Keratinocyte (primary cell): Measurements from ENCODE around the gene EIF1AY. TPM values are rescaled to one million over a fixed set of nuclear protein-coding genes. Genes with fewer than 3 reads are reported as not detected.

Experiments
- DNase-seq: peaks from one replicate; pipeline ENCODE4 v3.0.0-alpha.2; 2011; ENCODE audit warnings: low read depth, missing footprints, low spot score
- FAIRE-seq: peaks from 2 replicates; lab custom pipeline; 2011; peaks lifted over from hg19 to GRCh38; lab: Jason Lieb, UNC
- H2AFZ ChIP-seq: 2 replicates; pipeline ENCODE4 v1.6.0; 2012; ENCODE audit warnings: low read length, control low read depth, inconsistent platforms; ENCODE audit not compliant: control insufficient read depth
- H3K27ac ChIP-seq: 2 replicates; pipeline ENCODE4 v1.5.1; 2011; ENCODE audit warnings: low read length; ENCODE audit not compliant: control insufficient read depth, insufficient read depth
- H3K27me3 ChIP-seq: 3 replicates; pipeline ENCODE4 v1.6.0; 2011; ENCODE audit warnings: low read length; ENCODE audit not compliant: control insufficient read depth, insufficient read depth; ENCODE audit errors: extremely low read depth
- H3K36me3 ChIP-seq, 2 experiments: 2 replicates in 1 of 2; 3 replicates in 1 of 2; pipeline ENCODE4 v1.5.1; 2011; ENCODE audit warnings: low read length in 2 of 2, mild to moderate bottlenecking in 1 of 2; ENCODE audit not compliant: control insufficient read depth in 2 of 2, insufficient read depth in 2 of 2; ENCODE audit errors: extremely low read depth in 1 of 2
- H3K4me1 ChIP-seq: 3 replicates; pipeline ENCODE4 v1.5.1; 2011; ENCODE audit warnings: low read length; ENCODE audit not compliant: control insufficient read depth, insufficient read depth; ENCODE audit errors: extremely low read depth
- H3K4me2 ChIP-seq: 3 replicates; pipeline ENCODE4 v1.6.0; 2011; ENCODE audit warnings: low read depth, low read length; ENCODE audit not compliant: control insufficient read depth, insufficient read depth; ENCODE audit errors: extremely low read depth
- H3K4me3 ChIP-seq, 3 experiments: fragments of 200-600 bp in 1 of 3; sonication (generic) in 1 of 3; 2 replicates in 2 of 3; 3 replicates in 1 of 3; pipeline ENCODE4 v1.5.1; 2011 to 2016; ENCODE audit warnings: low read length in 3 of 3, mild to moderate bottlenecking in 3 of 3, control low read depth in 2 of 3, inconsistent platforms in 1 of 3, low read depth in 1 of 3, mixed read lengths in 1 of 3, mixed run types in 1 of 3, moderate library complexity in 1 of 3; ENCODE audit not compliant: control insufficient read depth in 2 of 3, insufficient read depth in 2 of 3; ENCODE audit errors: extremely low read depth in 1 of 3
- H3K79me2 ChIP-seq: 2 replicates; pipeline ENCODE4 v1.6.0; 2012; ENCODE audit warnings: low read length; ENCODE audit not compliant: control insufficient read depth, insufficient read depth
- H3K9ac ChIP-seq: 3 replicates; pipeline ENCODE4 v1.6.0; 2011; ENCODE audit warnings: low read length; ENCODE audit not compliant: control insufficient read depth, insufficient read depth; ENCODE audit errors: extremely low read depth
- H3K9me1 ChIP-seq: 3 replicates; pipeline ENCODE4 v1.6.0; 2011; ENCODE audit warnings: low read length; ENCODE audit not compliant: control insufficient read depth, insufficient read depth; ENCODE audit errors: extremely low read depth
- H3K9me3 ChIP-seq: 2 replicates; pipeline ENCODE4 v1.5.1; 2012; ENCODE audit warnings: low read depth, low read length; ENCODE audit not compliant: control insufficient read depth
- H4K20me1 ChIP-seq: 3 replicates; pipeline ENCODE4 v1.6.0; 2011; ENCODE audit warnings: low read length; ENCODE audit not compliant: control insufficient read depth, insufficient read depth; ENCODE audit errors: extremely low read depth
- CTCF ChIP-seq, 3 experiments: IDR thresholded peaks in 1 of 3; conservative IDR thresholded peaks in 1 of 3; optimal IDR thresholded peaks in 1 of 3; 2 replicates in 2 of 3; 3 replicates in 1 of 3; pipeline versions ENCODE3 to v1.5.1; 2011; ENCODE audit warnings: low read length in 3 of 3, mild to moderate bottlenecking in 3 of 3, moderate library complexity in 2 of 3, control low read depth in 1 of 3, inconsistent platforms in 1 of 3; ENCODE audit not compliant: insufficient read depth in 2 of 3; ENCODE audit errors: extremely low read depth in 1 of 3
- EZH2 ChIP-seq: IDR thresholded peaks from one replicate; pipeline ENCODE4 v1.6.1; 2012; ENCODE audit warnings: inconsistent platforms, mild to moderate bottlenecking, low read length, moderate library complexity
- dilution Hi-C: fragments of 300-500 bp; cut with MboI; formaldehyde crosslinking; loops from one replicate; pipeline ENCODE4 v1.7.0; 2020; ENCODE audit warnings: low sequenced_read_pairs; ENCODE audit not compliant: extremely low pct_ligation_motif_present
- polyA plus RNA-seq, 5 experiments: library from polyadenylated mRNA; depleted of rRNA in 3 of 5; stranded (reverse) in 3 of 5; stranded (forward) in 1 of 5; unstranded in 1 of 5; fragments of >200 nt; gene quantifications; 1 replicate in 1 of 5; 2 replicates in 3 of 5; 3 replicates in 1 of 5; pipeline versions ENCODE4 v1.2.1 to v1.2.3, GENCODE V29; 2011 to 2012; ENCODE audit warnings: missing spikeins in 2 of 5, low read depth in 1 of 5, low replicate concordance in 1 of 5

The EIF1AY gene
- polyA plus RNA-seq, 1 donor (not counting 4 experiments of a cell fraction or from before 2014, with no cell fraction given) = not detected

GRCh38 chrY:20555820-20556219 lies 19.8 kb upstream of the EIF1AY start:
- H3K9ac ChIP-seq = no peak overlapping the region
- TF ChIP-seq EZH2 = no peak
- no peak for TF ChIP-seq CTCF (optimal IDR thresholded peaks at IDR 0.05 in 1 of 3, IDR thresholded peaks at IDR 0.05 in 1 of 3, conservative IDR thresholded peaks at IDR 0.05 in 1 of 3; ENCODE audit: extremely low read depth in 1 of 3, insufficient read depth in 2 of 3, low read length in 3 of 3)
- H3K36me3 ChIP-seq = no peaks in the 10 kb centered on the region
- dilution Hi-C loops = no loop called here
- no peaks in the 10 kb centered on the region for H4K20me1 ChIP-seq
- no peak overlapping the region for H3K4me2 ChIP-seq
- no peak for DNase-seq
- H3K79me2 ChIP-seq = no peaks in the 10 kb centered on the region
- no peaks in the 10 kb centered on the region for H3K4me1 ChIP-seq
- H3K9me1 ChIP-seq = no peaks in the 10 kb centered on the region
- H3K27ac ChIP-seq = no peak overlapping the region
- no peak overlapping the region for H3K4me3 ChIP-seq
- H2AFZ ChIP-seq = no peak overlapping the region
- H3K9me3 ChIP-seq = no peaks in the 10 kb centered on the region
- H3K27me3 ChIP-seq = no peaks in the 10 kb centered on the region
- FAIRE-seq = no peak

GRCh38 chrY:20558677-20559076 lies 16.9 kb upstream of the EIF1AY start:
- Histone ChIP-seq H2AFZ (no peak overlapping the region), H3K4me3 (no peak overlapping the region), H3K4me1 (no peaks in the 10 kb centered on the region), H3K79me2 (no peaks in the 10 kb centered on the region), H3K36me3 (no peaks in the 10 kb centered on the region), H3K9ac (no peak overlapping the region), H3K9me3 (no peaks in the 10 kb centered on the region), H3K9me1 (no peaks in the 10 kb centered on the region), H3K4me2 (no peak overlapping the region), H3K27me3 (no peaks in the 10 kb centered on the region), H3K27ac (no peak overlapping the region), H4K20me1 (no peaks in the 10 kb centered on the region)
- dilution Hi-C loops = no loop called here
- no peak for TF ChIP-seq CTCF (optimal IDR thresholded peaks at IDR 0.05 in 1 of 3, IDR thresholded peaks at IDR 0.05 in 1 of 3, conservative IDR thresholded peaks at IDR 0.05 in 1 of 3; ENCODE audit: extremely low read depth in 1 of 3, insufficient read depth in 2 of 3, low read length in 3 of 3)
- no peak for TF ChIP-seq EZH2
- FAIRE-seq (no peak), DNase-seq (no peak)
